Stimulated activated CD4-positive, alpha-beta T cell treated with anti-CD3 and anti-CD28 coated beads, Interleukin-15, amount 100 ng/mL, for 1 hour (primary cell): ENCODE data around the gene LASP1.
"Not testable (repeated sequence)": the region's sequence is repeated elsewhere in the genome, so short reads cannot be mapped to it uniquely, and the experiment has no call there.

Experiments used
- DNase-seq, 2 donors: peaks; one replicate each; pipeline ENCODE4 v3.0.0-alpha.2; 2020; ENCODE audit warnings: low read depth in 1 of 2, low spot score in 1 of 2

The LASP1 gene

GRCh38 chr17:38925263-38925995 lies 55.6 kb downstream of the LASP1 start, which contains the start of gene LASP1NB:
Gene LASP1NB, plus strand, starts transcription at chr17:38925614.
- DNase-seq: peak in 1 of 2 donors; percentile 15

GRCh38 chr17:38926293-38927070 lies 56.6 kb downstream of the LASP1 start:
- no peak for DNase-seq

DNA sequence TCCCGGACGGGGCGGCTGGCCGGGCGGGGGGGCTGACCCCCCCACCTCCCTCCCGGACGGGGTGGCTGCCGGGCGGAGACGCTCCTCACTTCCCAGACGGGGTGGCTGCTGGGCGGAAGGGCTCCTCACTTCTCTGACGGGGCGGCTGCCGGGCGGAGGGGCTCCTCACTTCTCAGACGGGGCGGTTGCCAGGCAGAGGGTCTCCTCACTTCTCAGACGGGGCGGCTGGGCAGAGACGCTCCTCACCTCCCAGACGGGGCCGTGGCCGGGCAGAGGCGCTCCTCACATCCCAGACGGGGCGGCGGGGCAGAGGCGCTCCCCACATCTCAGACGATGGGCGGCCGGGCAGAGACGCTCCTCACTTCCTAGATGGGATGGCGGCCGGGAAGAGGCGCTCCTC lies 60.9 kb downstream of the LASP1 start:
- not testable (repeated sequence) for DNase-seq

DNA sequence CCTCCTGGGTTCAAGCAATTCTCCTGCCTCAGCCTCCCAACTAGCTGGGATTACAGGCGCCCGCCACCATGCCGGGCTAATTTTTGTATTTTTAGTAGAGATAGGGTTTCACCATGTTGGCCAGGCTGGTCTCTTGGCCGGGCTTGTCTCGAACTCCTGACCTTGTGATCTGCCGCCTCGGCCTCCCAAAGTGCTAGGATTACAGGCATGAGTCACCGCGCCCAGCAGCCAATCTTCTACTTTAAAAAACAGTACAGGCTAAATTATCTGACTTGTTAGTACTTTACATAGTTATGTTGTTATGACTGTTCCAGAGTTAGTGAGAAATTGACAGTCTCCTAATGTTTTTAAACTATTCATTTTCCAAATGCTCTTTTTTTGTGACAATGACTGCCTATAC lies 64.1 kb downstream of the LASP1 start:
- not testable (repeated sequence) for DNase-seq

DNA sequence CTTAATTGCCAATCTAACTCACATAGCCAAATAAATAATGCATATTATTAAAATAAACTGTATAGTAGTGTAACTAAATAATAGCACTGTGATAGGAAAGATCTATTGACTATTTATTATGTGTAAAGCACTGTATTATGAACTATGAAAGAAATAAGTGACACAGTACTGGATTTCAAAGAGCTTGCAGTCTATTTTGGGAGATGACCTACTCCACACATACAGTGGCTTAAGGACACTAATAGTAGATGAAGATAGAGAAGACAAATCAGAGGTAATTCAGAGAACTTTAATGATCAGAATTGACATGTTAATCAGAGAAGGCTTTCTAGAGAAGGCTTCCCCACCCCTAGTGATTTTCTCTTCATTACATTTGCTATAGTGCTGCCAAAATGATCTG lies 70.1 kb downstream of the LASP1 start:
- DNase-seq: no peak

DNA sequence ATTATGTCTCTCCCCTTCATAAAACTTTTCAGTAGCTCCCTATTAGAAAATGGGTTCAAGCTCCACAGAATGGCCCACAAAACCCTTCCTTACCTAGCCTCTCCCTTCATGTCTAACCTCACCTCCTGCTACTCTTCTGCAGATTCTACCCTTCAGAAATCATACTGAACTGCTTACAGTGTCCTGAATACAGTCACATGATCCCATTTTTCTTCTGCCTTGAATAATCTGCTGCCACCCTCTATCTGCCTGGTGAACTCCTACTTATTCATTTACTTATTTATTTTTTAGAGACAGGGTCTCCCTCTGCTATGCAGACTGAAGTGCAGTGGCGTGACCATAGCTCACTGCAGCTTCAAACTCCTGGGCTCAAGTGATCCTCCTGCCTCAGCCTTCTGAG lies 70.5 kb downstream of the LASP1 start:
- DNase-seq: no peak

DNA sequence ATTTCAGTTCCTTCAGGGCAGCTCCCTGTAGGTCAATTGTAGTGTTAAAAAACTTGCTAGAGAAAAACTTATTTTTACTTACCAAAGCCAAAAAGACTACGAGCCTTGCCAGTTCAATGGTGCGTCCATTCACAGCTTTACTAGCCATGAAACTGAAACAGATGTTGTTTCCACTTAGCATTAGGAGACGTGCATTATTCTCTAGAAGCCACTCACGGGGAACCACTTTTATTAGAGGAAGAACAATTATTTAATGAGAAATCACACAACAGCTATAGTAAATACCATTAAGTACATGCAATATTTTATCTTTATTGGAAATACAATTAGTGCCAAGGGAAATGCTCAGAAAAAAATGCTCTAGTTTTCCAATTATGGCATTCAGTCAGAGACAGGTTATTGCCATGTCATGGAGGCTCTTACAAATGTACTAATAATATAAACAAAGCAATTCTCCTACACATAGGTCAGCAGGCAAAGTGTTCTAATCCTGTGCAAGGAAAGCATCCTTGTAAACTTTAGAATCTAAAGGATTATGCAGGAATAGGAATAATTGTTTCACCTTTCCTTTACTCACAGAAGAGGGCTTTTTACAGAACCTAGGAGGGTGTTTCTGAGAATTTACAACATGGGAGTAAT lies 73.0 kb downstream of the LASP1 start:
- DNase-seq: no peak

DNA sequence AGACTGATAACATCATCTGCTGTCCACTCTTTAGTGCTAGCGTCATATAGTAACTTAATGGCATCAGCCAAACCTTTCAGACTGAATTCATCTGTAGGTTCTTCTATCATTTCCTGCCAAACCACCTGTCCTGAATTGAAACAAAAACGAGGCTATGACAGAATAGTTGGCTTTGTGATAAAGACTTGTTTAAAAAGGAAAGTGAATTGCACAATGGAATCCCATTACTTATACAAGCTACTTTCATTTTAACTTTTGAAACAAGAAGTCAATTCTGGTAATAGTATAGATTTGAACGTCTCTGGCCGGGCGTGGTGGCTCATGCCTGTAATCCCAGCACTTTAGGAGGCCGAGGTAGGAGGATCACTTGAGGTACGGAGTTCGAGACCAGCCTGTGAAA lies 73.7 kb downstream of the LASP1 start:
- no peak for DNase-seq

DNA sequence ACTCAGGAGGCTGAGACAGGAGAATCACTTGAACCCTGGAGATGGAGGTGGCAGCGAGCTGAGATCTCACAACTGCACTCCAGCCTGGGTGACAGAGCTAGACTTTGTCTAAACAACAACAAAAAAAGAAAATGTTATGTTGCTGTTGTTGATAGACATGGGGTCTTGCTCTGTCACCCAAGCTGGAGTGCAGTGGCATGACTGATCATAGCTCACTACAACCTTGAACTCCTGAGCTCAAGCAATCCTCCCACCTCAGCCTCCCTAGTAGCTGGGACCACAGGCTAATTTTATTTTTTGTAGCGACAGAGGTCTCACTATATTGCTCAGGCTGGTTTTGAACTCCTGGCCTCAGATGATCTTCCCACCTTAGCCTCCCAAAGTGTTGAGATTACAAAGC lies 77.3 kb downstream of the LASP1 start:
- DNase-seq: no peak

GRCh38 chr17:38953800-38954199 lies 83.9 kb downstream of the LASP1 start:
- not testable (repeated sequence) for DNase-seq

- no peak for DNase-seq
Measured at GRCh38 chr17:38958326-38958725, 88.5 kb downstream of the LASP1 start.

DNA sequence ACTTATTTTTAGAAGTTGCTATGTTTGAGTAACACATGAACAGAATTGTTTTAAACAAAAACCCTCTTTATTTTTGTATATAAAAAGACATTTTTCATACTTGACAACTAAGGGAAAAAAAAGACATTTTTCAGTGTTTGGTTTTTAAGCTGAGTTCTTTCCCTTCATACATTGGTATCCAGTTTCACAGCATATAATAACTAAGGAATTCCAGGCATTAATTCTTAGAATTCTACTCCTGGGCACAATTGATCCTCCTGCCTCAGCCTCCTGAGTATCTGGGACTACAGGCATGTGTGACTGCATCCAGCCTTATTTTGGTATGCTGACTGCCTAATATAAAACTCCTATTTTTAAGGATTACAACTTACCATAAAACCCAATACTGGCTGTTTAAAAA lies 88.9 kb downstream of the LASP1 start:
- DNase-seq: no peak

DNA sequence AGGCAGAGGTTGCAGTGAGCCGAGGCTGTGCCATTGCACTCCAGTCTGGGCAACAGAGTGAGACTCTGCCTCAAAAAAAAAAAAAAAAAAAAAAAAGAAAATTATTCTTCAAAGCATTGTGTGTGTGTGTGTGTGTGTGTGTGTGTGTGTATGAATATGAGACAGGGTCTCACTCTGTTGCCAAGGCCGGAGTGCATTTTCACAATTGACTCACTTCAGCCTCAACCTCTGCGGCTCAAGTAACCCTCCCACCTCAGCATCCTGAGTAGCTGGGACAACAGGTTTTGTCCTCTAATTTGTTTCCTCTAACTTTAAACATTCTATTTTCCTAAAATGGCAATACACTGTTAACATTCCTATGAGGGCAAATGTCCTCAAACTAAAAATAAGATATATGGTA lies 89.7 kb downstream of the LASP1 start:
- DNase-seq: no peak

DNA sequence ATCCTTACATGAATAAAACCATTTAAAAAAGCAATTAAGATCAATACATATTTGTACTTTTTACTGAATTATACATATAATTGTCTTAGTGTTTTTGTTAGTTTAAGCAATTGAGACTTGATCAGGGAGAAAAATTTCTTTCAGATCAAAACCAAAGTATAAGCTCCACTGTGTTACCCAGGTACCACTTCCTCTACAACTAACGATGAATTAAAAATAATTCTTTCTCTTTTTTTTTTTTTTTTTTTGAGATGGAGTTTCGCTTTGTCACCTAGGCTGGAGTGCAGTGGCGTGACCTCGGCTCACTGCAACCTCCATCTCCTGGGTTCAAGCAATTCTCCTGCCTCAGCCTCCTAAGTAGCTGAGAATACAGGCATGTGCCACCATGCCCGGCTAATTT lies 90.5 kb downstream of the LASP1 start:
- DNase-seq: no peak

GRCh38 chr17:38961413-38961812 lies 91.6 kb downstream of the LASP1 start:
- DNase-seq: no peak

- peak; percentile 58 to 68 for DNase-seq
Measured at GRCh38 chr17:38967290-38967738, 97.5 kb downstream of the LASP1 start, which contains the start of gene FBXO47. Gene FBXO47, minus strand, starts transcription at chr17:38967403. Its CDS starts 4,378 bp downstream, at chr17:38963025.

GRCh38 chr17:38969281-38969680 lies 99.4 kb downstream of the LASP1 start:
- DNase-seq: no peak

DNA sequence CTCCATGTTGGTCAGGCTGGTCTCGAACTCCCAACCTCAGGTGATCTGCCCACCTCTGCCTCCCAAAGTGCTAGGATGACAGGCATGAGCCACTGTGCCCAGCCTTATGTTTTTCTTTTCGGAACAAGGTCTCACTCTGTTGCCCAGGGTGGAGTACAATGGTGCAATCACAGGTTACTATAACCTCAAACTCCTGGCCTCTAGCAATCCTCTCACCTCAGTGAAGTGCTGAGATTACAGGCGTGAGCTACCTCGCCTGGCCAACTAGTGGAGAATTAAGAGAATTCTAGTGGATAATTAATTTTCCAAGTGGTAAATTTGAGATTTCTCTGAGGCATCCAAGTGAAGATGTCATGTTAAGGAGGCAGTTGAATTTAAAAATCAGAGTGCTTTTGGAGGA lies 100.3 kb downstream of the LASP1 start:
- no peak for DNase-seq

DNA sequence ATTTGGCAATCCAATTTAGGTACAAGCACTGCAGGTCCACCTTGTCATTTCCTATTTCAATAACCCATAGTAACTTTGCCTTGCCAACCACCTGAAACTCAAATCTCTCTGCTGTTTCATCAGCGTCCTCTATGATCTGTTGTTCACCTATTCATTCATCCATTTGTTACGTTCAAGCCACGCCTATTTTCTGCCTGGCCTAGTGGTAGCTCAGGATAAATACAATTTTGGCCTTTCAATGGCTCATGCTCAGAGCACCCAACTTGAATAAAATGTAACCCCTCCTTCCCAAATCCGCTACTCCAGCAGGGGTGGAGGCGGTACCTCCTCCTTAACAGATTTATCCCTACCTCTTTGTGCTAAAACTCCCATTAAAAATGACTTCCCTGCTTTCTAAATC lies 100.9 kb downstream of the LASP1 start:
- no peak for DNase-seq
